ENCODE data around the gene GLA.

GLA gene

GRCh38 chrX:101407167-101407747 is 468 bp downstream of the GLA start:
- H3K4me3 ChIP-seq (replicated peaks; ENCODE audit: low read depth, low read length) = peak overlapping the region; percentile 83
- DNase-seq (ENCODE audit: low read depth) = no peak
- TF ChIP-seq, protein P1, sequence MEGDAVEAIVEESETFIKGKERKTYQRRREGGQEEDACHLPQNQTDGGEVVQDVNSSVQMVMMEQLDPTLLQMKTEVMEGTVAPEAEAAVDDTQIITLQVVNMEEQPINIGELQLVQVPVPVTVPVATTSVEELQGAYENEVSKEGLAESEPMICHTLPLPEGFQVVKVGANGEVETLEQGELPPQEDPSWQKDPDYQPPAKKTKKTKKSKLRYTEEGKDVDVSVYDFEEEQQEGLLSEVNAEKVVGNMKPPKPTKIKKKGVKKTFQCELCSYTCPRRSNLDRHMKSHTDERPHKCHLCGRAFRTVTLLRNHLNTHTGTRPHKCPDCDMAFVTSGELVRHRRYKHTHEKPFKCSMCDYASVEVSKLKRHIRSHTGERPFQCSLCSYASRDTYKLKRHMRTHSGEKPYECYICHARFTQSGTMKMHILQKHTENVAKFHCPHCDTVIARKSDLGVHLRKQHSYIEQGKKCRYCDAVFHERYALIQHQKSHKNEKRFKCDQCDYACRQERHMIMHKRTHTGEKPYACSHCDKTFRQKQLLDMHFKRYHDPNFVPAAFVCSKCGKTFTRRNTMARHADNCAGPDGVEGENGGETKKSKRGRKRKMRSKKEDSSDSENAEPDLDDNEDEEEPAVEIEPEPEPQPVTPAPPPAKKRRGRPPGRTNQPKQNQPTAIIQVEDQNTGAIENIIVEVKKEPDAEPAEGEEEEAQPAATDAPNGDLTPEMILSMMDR (IDR thresholded peaks at IDR 0.05; ENCODE audit: low read length, missing control alignments) = no peak

GRCh38 chrX:101399825-101400224 is 7.9 kb downstream of the GLA start:
- TF ChIP-seq, protein P1 (IDR thresholded peaks at IDR 0.05; ENCODE audit: low read length, missing control alignments) = no peak
- H3K4me3 ChIP-seq (replicated peaks; ENCODE audit: low read depth, low read length) = no peak overlapping the region
- no peak for DNase-seq (ENCODE audit: low read depth)

DNA sequence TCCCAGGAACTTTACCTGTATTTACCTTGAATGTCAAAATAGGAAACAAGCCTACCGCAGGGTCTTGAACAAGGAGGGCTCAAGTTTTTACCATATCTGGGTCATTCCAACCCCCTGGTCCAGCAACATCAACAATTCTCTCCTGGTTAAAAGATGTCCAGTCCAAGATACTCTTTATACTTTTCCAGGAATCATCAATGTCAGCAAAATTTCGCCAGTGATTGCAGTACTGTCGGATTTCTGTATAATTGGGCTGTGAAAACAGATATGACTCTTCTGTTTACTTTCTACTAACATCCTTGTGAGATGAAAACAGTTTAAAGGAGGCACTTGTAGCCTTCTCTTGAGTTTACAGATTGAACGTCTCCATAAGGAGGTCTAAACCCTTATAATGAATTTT is 9.0 kb downstream of the GLA start:
- no peak for DNase-seq (ENCODE audit: low read depth)
- no peak overlapping the region for H3K4me3 ChIP-seq (replicated peaks; ENCODE audit: low read depth, low read length)
- TF ChIP-seq, protein P1 (IDR thresholded peaks at IDR 0.05; ENCODE audit: low read length, missing control alignments) = no peak

- no peak overlapping the region for H3K4me3 ChIP-seq (replicated peaks; ENCODE audit: low read depth, low read length)
- DNase-seq (ENCODE audit: low read depth) = no peak
- TF ChIP-seq, protein P1 (IDR thresholded peaks at IDR 0.05; ENCODE audit: low read length, missing control alignments) = no peak
Observed at GRCh38 chrX:101397779-101398178, 9.9 kb downstream of the GLA start.

DNA sequence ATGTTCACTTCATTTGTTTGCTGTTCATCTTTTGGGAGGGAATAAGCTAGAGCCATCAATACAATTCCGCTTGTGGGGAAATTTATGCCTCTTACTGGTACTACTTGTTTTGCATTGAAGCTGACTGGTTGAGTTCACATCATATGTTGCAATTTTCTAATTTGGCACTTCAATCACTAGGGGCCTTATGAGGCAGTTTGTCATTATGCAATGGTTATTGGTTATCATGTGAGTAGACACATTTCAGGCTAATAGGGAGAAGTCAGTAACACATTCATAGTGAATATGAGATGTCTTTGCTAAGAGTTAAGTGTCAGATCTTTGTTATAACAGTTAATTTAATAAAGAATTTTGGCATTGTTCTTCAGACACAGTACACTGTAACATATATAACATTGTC is 11.9 kb downstream of the GLA start:
- TF ChIP-seq, protein P1 (IDR thresholded peaks at IDR 0.05; ENCODE audit: low read length, missing control alignments) = no peak
- no peak overlapping the region for H3K4me3 ChIP-seq (replicated peaks; ENCODE audit: low read depth, low read length)
- no peak for DNase-seq (ENCODE audit: low read depth)

GRCh38 chrX:101394372-101394771 is 13.4 kb downstream of the GLA start:
- TF ChIP-seq, protein P1 (IDR thresholded peaks at IDR 0.05; ENCODE audit: low read length, missing control alignments) = no peak

More at GRCh38 chrX:101394372-101394771, 13.4 kb downstream of the GLA start:
- H3K4me3 ChIP-seq (replicated peaks; ENCODE audit: low read depth, low read length) = no peak overlapping the region
- DNase-seq (ENCODE audit: low read depth) = no peak
